HG02970 (cell line): ENCODE data around the gene CNTNAP5.

Experiments
- ATAC-seq: cut with Tn5 transposase; IDR thresholded peaks from one replicate; pipeline ENCODE4 v1.9.1; 2021; ENCODE audit warnings: mild to moderate bottlenecking, moderate library complexity, moderate number of reproducible peaks; ENCODE audit not compliant: unreplicated experiment, low FRiP score

The CNTNAP5 gene

DNA sequence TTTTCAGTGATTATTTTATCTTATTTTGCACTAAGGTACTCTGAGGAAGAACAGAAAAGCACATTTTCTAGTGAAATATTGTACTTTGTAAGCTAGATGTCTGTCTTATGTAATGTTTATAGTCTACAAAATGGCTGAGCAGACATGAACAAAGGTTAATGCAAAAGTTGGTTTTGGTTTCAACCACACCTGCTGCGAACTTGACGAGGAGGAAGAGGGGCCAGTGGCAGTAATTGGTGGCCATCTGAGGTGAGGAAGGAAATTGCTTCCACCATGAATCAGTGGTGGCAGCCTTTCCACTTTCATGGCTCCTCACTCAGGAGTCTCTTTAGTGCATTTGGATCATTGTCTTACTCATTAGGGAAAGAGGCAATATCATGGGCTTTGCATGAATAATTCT, 894.2 kb downstream of the CNTNAP5 start:
- no peak for ATAC-seq

DNA sequence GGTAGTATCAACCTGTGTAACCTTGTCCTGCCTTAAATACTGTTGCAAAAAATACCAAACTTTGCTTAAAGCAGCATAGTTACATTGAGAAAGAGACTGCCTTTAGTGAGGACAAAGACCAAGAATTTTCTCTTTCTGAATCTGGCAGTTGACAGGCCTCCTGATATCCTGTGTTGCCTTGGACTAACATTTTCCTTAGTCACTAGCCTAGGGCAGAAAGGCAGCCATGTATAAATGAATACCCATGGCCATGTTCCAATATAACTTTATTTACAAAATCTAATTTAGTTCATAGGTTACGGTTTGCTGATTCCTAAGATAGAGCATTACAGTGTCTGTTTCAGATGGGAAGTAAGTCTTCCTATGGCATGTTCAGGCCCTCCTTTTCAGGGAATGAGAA, 895.4 kb downstream of the CNTNAP5 start:
- ATAC-seq = no peak

- no peak for ATAC-seq
These were observed 896.1 kb downstream of the CNTNAP5 start for GRCh38 chr2:124921191-124921590.

DNA sequence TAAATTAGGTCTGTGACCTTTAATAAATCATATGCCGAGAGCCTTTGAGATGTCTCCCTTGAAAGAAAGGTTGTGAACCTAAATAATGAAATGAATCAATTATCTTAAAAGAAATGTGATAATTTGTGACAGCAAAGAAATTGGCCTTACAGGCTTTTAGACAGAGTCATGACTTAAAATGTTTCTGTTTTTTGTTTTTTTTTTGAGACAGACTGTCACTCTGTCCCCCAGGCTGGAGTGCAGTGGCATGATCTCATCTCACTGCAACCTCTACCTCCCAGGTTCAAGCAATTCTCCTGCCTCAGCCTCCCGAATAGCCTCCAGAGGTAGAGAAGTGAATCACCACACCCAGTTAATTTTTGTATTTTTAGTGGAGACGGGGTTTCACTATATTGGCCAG, 898.0 kb downstream of the CNTNAP5 start:
- ATAC-seq = no peak

- ATAC-seq = no peak
These were observed 908.8 kb downstream of the CNTNAP5 start for GRCh38 chr2:124933883-124934282.

DNA sequence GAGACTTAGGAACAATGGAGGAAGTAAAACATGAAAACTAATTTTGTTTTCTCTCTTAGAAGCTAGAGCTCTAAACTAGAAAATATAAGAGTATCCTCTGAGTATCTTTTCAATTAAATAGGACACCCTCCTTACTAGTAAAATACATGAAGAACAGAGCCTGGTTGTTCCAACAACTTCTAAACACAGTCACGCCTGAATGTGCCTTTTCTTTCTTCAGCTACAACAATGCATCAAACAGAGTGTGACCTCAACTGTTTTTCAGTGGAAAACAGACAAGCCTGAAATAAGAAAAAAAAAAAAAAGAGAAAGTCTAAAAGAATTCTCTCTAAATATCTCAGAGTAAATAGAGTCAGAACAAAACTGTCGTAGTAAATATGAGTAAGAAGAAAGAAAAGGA, 928.8 kb downstream of the CNTNAP5 start:
- ATAC-seq = no peak

DNA sequence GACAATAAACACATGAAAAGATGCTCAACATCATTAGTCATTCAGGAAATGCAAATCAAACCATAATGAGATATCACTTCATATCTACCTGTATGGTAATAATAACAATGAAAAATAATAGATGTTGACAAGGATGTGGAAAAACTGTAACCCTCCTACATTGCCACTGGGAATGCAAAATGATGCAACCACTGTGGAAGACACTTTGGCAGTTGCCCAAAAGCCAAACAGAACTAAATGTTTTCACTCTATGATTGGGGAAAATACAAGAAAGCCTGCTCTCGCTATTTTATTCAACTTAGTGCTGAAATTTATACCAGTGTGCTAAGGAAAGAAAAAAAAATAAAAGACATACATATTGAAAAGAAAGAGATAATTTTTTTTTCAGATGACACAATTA, 934.5 kb downstream of the CNTNAP5 start:
- no peak for ATAC-seq

DNA sequence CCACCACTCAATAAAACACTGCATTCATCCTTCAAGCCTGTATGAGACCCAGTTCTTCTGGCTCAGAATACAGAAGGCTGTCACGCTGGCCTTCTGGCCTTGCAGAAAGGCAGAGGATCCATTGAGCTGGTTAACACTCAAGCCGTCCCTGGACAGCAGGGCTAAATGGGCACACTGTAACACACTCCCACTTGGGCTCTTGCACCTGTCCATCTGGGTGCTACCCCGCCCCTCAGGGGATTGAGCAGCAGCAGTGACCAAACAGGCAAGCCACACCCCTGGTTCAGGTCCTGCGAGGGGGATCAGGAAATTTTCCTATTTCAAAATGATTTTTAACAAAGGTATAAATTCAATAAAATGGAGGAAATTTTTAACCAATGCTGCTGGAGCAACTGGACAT, 936.0 kb downstream of the CNTNAP5 start:
- no peak for ATAC-seq
